PFSK-1 (cell line): ENCODE results near the gene STX1A.
A peak's percentile ranks its signal among the peaks of the same experiment; 100 is the strongest.

Experiments
- FOXP2 ChIP-seq: optimal IDR thresholded peaks from 2 replicates; pipeline ENCODE3; 2011; ENCODE audit warnings: borderline replicate concordance, control low read depth, inconsistent platforms; ENCODE audit not compliant: insufficient read depth; ENCODE audit errors: extremely low read length, extremely low read depth
- POLR2AphosphoS5 ChIP-seq: IDR thresholded peaks from 2 replicates; pipeline ENCODE4 v1.6.1; 2012; ENCODE audit warnings: low read depth, mild to moderate bottlenecking, control low read depth, low read length, moderate library complexity
- REST ChIP-seq, 2 experiments: IDR thresholded peaks; 2 replicates each; pipeline versions ENCODE4 v1.6.1 to v1.8.0; 2011 to 2012; ENCODE audit warnings: low read depth in 2 of 2, low read length in 2 of 2, control low read depth in 1 of 2, inconsistent platforms in 1 of 2, mild to moderate bottlenecking in 1 of 2, moderate library complexity in 1 of 2; ENCODE audit not compliant: insufficient read depth in 1 of 2
- SIN3A ChIP-seq: IDR thresholded peaks from 2 replicates; pipeline ENCODE4 v1.6.1; 2012; ENCODE audit warnings: mild to moderate bottlenecking, low read length, moderate library complexity, borderline replicate concordance; ENCODE audit not compliant: insufficient read depth
- TAF1 ChIP-seq: IDR thresholded peaks from 2 replicates; pipeline ENCODE4 v1.6.1; 2012; ENCODE audit warnings: low read length, control low read depth, borderline replicate concordance; ENCODE audit not compliant: insufficient read depth

STX1A gene

GRCh38 chr7:73685311-73685710, 34.2 kb downstream of the STX1A start:
- TF ChIP-seq TAF1, result no peak
- no peak for TF ChIP-seq POLR2AphosphoS5
- TF ChIP-seq REST (IDR thresholded peaks at IDR 0.05; ENCODE audit: insufficient read depth in 1 of 2, low read depth in 2 of 2, low read length in 2 of 2), result no peak
- no peak for TF ChIP-seq FOXP2

GRCh38 chr7:73683788-73684693, 35.4 kb downstream of the STX1A start:
- no peak for TF ChIP-seq FOXP2

GRCh38 chr7:73683056-73683787, 36.2 kb downstream of the STX1A start, which contains the start of the genes BUD23 and DNAJC30:
Gene BUD23 (plus strand): TSS chr7:73683597. CDS start chr7:73683626, 29 bp downstream.
Gene DNAJC30 (minus strand): TSS chr7:73683453. CDS start chr7:73683423, 30 bp downstream.
- TF ChIP-seq FOXP2, result peak; percentile 12
- TF ChIP-seq TAF1, result peak; percentile 86; the same call in 1 of the 2 replicates
- peak; percentile 45; the same call in 1 of the 2 replicates for TF ChIP-seq SIN3A
- TF ChIP-seq REST (IDR thresholded peaks at IDR 0.05; ENCODE audit: insufficient read depth in 1 of 2, low read depth in 2 of 2, low read length in 2 of 2), result 0 out of 4 replicates have a peak, but pooled peaks of 1 of the 2 experiments have one; percentile 2
- TF ChIP-seq POLR2AphosphoS5, result peak; percentile 96

GRCh38 chr7:73682745-73683055, 36.8 kb downstream of the STX1A start:
- no peak for TF ChIP-seq SIN3A
- no peak for TF ChIP-seq TAF1
- no peak for TF ChIP-seq FOXP2
- TF ChIP-seq POLR2AphosphoS5, result no peak
- TF ChIP-seq REST (IDR thresholded peaks at IDR 0.05; ENCODE audit: insufficient read depth in 1 of 2, low read depth in 2 of 2, low read length in 2 of 2), result no peak

GRCh38 chr7:73681031-73681430, 38.4 kb downstream of the STX1A start:
- no peak for TF ChIP-seq SIN3A
- no peak for TF ChIP-seq TAF1
- TF ChIP-seq POLR2AphosphoS5, result no peak

GRCh38 chr7:73680501-73680900, 39.0 kb downstream of the STX1A start:
- TF ChIP-seq POLR2AphosphoS5, result no peak
- TF ChIP-seq SIN3A, result no peak
- TF ChIP-seq REST (IDR thresholded peaks at IDR 0.05; ENCODE audit: insufficient read depth in 1 of 2, low read depth in 2 of 2, low read length in 2 of 2), result no peak
- TF ChIP-seq TAF1, result no peak
- no peak for TF ChIP-seq FOXP2
